ENCODE results near the gene ASPM. TPM values are rescaled to one million over a fixed set of nuclear protein-coding genes. Genes with fewer than 3 reads are reported as not detected.

Gene ASPM
- total and polyA plus RNA-seq, 2 of the 4 experiments (the other 2 are of a cell fraction): 7.1 to 27.8 TPM

GRCh38 chr1:197171531-197171930 lies 25.1 kb upstream of the ASPM start:
- H3K4me3 ChIP-seq (ENCODE audit: insufficient read depth, low read depth, low read length): no peak overlapping the region
- no peak overlapping the region for H2BK120ac ChIP-seq (ENCODE audit: low read depth, low read length)
- in situ Hi-C loops (cut with MboI; ENCODE audit: low sequenced_read_pairs): no loop called here
- ChIA-PET POLR2A (ENCODE audit: unreplicated experiment) (no interaction called here), CTCF (no interaction called here)
- WGBS, 2 experiments (ENCODE audit: extremely low coverage in 2 of 2, insufficient read length in 1 of 2): no CpG with 5 or more reads among the region's 2 CpGs
- H3K36me3 ChIP-seq (ENCODE audit: control insufficient read depth, insufficient read depth, low read length): peaks cover 7% of the 10 kb centered on the region; the same call in 1 of the 2 replicates
- H3K23ac ChIP-seq (ENCODE audit: low read depth, low read length): no peak overlapping the region
- peaks cover 0 to 3% of the 10 kb centered on the region in 2 experiments; a peak in 1 of 4 replicates for H3K79me1 ChIP-seq (ENCODE audit: low read depth in 1 of 2, low read length in 2 of 2)
- H2AK5ac ChIP-seq (ENCODE audit: low read depth, low read length): no peak overlapping the region
- H3K4me1 ChIP-seq (ENCODE audit: control insufficient read depth, insufficient read depth, low read length): peaks cover 9% of the 10 kb centered on the region; the same call in 1 of the 2 replicates
- H4K20me1 ChIP-seq (ENCODE audit: insufficient read depth, low read length): no peaks in the 10 kb centered on the region
- no TSS peak for BruUV-seq (replicated peaks)
- H2BK5ac ChIP-seq (ENCODE audit: low read depth, low read length, poor library complexity, severe bottlenecking): no peak overlapping the region
- no peak overlapping the region for H3K9ac ChIP-seq (ENCODE audit: low read depth, low read length)
- H3K4me2 ChIP-seq (ENCODE audit: low read depth, low read length): no peak overlapping the region
- H4K91ac ChIP-seq (ENCODE audit: insufficient read depth, low read depth, low read length): no peak overlapping the region
- H3K18ac ChIP-seq (ENCODE audit: low read depth, low read length): no peak overlapping the region
- H2AK9ac ChIP-seq (replicated peaks; ENCODE audit: low read depth, low read length, poor library complexity): no peak overlapping the region
- TF ChIP-seq NFE2L2 (IDR thresholded peaks at IDR 0.05; ENCODE audit: low read depth, low read length) (no peak), CHD1 (IDR thresholded peaks at IDR 0.05; ENCODE audit: low read depth, low read length) (no peak), RAD21 (IDR thresholded peaks at IDR 0.05; ENCODE audit: low read length) (no peak), POLR2A (IDR thresholded peaks at IDR 0.05; ENCODE audit: low read depth, low read length) (no peak), CEBPB (IDR thresholded peaks at IDR 0.05; ENCODE audit: low read depth, low read length) (no peak), CTCF (conservative IDR thresholded peaks at IDR 0.05; ENCODE audit: low read depth, low read length) (no peak), MAZ (IDR thresholded peaks at IDR 0.05; ENCODE audit: borderline replicate concordance, low read depth, low read length) (no peak), MXI1 (IDR thresholded peaks at IDR 0.05; ENCODE audit: borderline replicate concordance, low read depth, low read length) (no peak), RCOR1 (IDR thresholded peaks at IDR 0.05; ENCODE audit: insufficient replicate concordance, low read length) (no peak), BHLHE40 (IDR thresholded peaks at IDR 0.05; ENCODE audit: low read depth, low read length) (no peak), FOS (IDR thresholded peaks at IDR 0.05; ENCODE audit: low read depth, low read length) (no peak), RFX5 (IDR thresholded peaks at IDR 0.05; ENCODE audit: low read depth, low read length) (no peak), ELK1 (IDR thresholded peaks at IDR 0.05; ENCODE audit: borderline replicate concordance, low read depth, low read length) (no peak), MAFK (IDR thresholded peaks at IDR 0.05; ENCODE audit: low read depth, low read length) (no peak), SMC3 (IDR thresholded peaks at IDR 0.05; ENCODE audit: low read depth, low read length) (no peak)
- no peak overlapping the region for H3K14ac ChIP-seq (replicated peaks; ENCODE audit: low read depth, low read length)
- intact Hi-C loops (cut with micrococcal nuclease): no loop called here
- ATAC-seq (ENCODE audit: low read depth) (no peak), DNase-seq (peak; percentile 28)
- no peak overlapping the region for H2AFZ ChIP-seq (replicated peaks; ENCODE audit: low read length, poor library complexity)
- H4K5ac ChIP-seq (ENCODE audit: low read depth, low read length): no peak overlapping the region
- no peak overlapping the region for H2BK15ac ChIP-seq (ENCODE audit: low read depth, low read length)
- H4K8ac ChIP-seq (ENCODE audit: low read depth in 2 of 2, low read length in 2 of 2): no peak overlapping the region
- no peak overlapping the region for H3K27ac ChIP-seq (ENCODE audit: insufficient read depth, low read length)
- no peak overlapping the region for H2BK20ac ChIP-seq (ENCODE audit: low read depth, low read length)
- no peaks in the 10 kb centered on the region for H3K9me1 ChIP-seq (ENCODE audit: insufficient read depth, low read length)
- no peaks in the 10 kb centered on the region for H3K9me3 ChIP-seq (ENCODE audit: control insufficient read depth, insufficient read depth, low read length)
- H3K56ac ChIP-seq (ENCODE audit: extremely low read depth, insufficient read depth, low read length): no peak overlapping the region
- no peaks in the 10 kb centered on the region for H3K27me3 ChIP-seq (ENCODE audit: control insufficient read depth, insufficient read depth, low read length)
- H3K4ac ChIP-seq (ENCODE audit: low read depth, low read length): no peak overlapping the region
- dilution Hi-C loops (cut with HindIII; ENCODE audit: low sequenced_read_pairs, unreplicated experiment): no loop called here

Data from IMR-90 (cell line).